T follicular helper cell (primary cell): ENCODE measurements around the gene RFTN1.

Experiments used
- DNase-seq: peaks from one replicate; pipeline ENCODE4 v3.0.0-alpha.2; 2020; ENCODE audit warnings: low read depth

RFTN1 gene

GRCh38 chr3:16433701-16434151 is 79.8 kb downstream of the RFTN1 start:
- DNase-seq: no peak

GRCh38 chr3:16432714-16433113 is 80.8 kb downstream of the RFTN1 start:
- no peak for DNase-seq

GRCh38 chr3:16430717-16431630 is 82.5 kb downstream of the RFTN1 start:
- no peak for DNase-seq

- no peak for DNase-seq
Observed at GRCh38 chr3:16429086-16429485, 84.4 kb downstream of the RFTN1 start.

- DNase-seq: no peak
Observed at GRCh38 chr3:16428612-16429011, 84.9 kb downstream of the RFTN1 start.

GRCh38 chr3:16427103-16427965 is 86.2 kb downstream of the RFTN1 start:
- DNase-seq: no peak

GRCh38 chr3:16426665-16427064 is 86.8 kb downstream of the RFTN1 start:
- no peak for DNase-seq

- no peak for DNase-seq
Observed at GRCh38 chr3:16426029-16426400, 87.5 kb downstream of the RFTN1 start.

GRCh38 chr3:16425398-16426028 is 88.0 kb downstream of the RFTN1 start:
- DNase-seq: no peak

GRCh38 chr3:16423947-16424673 is 89.4 kb downstream of the RFTN1 start:
- no peak for DNase-seq

GRCh38 chr3:16423298-16423697 is 90.2 kb downstream of the RFTN1 start:
- DNase-seq: no peak

- no peak for DNase-seq
Observed at GRCh38 chr3:16419640-16420241, 93.8 kb downstream of the RFTN1 start.

GRCh38 chr3:16417945-16418739 is 95.4 kb downstream of the RFTN1 start:
- no peak for DNase-seq

- no peak for DNase-seq
Observed at GRCh38 chr3:16415911-16416476, 97.5 kb downstream of the RFTN1 start.

- no peak for DNase-seq
Observed at GRCh38 chr3:16413321-16413720, 100.2 kb downstream of the RFTN1 start.

- DNase-seq: no peak
Observed at GRCh38 chr3:16412192-16412800, 101.2 kb downstream of the RFTN1 start.

- no peak for DNase-seq
Observed at GRCh38 chr3:16411441-16411840, 102.1 kb downstream of the RFTN1 start.

- no peak for DNase-seq
Observed at GRCh38 chr3:16410659-16411058, 102.8 kb downstream of the RFTN1 start.

- DNase-seq: no peak
Observed at GRCh38 chr3:16409032-16409431, 104.5 kb downstream of the RFTN1 start.

- DNase-seq: no peak
Observed at GRCh38 chr3:16407366-16407765, 106.1 kb downstream of the RFTN1 start.
